Measurements from ENCODE around the gene FOXG1.

GRCh38 chr14:28763751-28764256, 2.8 kb upstream of the FOXG1 start:
- no peak for TF ChIP-seq CTCF (conservative IDR thresholded peaks at IDR 0.05; ENCODE audit: low read depth, low read length)
- TF ChIP-seq EZH2 (IDR thresholded peaks at IDR 0.05; ENCODE audit: low read length, unreplicated experiment) = no peak

Data from PC-3 (cell line).